ENCODE results near the gene ARHGEF2.

DNA sequence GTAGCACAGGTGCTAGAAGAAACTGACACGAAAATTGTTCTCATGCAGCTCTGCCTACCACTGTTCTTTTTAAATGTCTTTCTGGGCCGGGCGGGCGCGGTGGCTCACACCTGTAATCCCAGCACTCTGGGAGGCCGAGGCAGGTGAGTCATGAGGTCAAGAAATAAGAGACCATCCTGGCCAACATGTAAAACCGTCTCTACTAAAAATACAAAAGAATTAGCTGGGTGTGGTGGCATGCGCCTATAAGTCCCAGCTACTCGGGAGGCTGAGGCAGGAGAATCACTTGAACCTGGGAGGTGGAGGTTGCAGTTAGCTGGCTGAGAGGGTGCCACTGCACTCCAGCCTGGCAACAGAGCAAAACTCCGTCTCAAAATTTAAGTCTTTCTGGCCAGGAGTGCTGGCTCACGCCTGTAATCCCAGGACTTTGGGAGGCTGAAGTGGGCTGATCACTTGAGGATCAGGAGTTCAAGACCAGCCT, 66.3 kb downstream of the ARHGEF2 start:
- TF ChIP-seq ZNF302 (CRISPR knock-in tag; IDR thresholded peaks at IDR 0.05) (no peak), FOSB (CRISPR knock-in tag; IDR thresholded peaks at IDR 0.05) (no peak), POLR2A (IDR thresholded peaks at IDR 0.05; ENCODE audit: low read length) (no peak), CTCF (IDR thresholded peaks at IDR 0.05) (no peak)
